Kidney glomerular epithelial cell (primary cell): ENCODE measurements around the gene CLOCK.
"Not testable (repeated sequence)": the region's sequence is repeated elsewhere in the genome, so short reads cannot be mapped to it uniquely, and the experiment has no call there.

Experiments
- DNase-seq: peaks from one replicate; lab custom pipeline; 2025; lab: John Stamatoyannopoulos, UW

The CLOCK gene

DNA sequence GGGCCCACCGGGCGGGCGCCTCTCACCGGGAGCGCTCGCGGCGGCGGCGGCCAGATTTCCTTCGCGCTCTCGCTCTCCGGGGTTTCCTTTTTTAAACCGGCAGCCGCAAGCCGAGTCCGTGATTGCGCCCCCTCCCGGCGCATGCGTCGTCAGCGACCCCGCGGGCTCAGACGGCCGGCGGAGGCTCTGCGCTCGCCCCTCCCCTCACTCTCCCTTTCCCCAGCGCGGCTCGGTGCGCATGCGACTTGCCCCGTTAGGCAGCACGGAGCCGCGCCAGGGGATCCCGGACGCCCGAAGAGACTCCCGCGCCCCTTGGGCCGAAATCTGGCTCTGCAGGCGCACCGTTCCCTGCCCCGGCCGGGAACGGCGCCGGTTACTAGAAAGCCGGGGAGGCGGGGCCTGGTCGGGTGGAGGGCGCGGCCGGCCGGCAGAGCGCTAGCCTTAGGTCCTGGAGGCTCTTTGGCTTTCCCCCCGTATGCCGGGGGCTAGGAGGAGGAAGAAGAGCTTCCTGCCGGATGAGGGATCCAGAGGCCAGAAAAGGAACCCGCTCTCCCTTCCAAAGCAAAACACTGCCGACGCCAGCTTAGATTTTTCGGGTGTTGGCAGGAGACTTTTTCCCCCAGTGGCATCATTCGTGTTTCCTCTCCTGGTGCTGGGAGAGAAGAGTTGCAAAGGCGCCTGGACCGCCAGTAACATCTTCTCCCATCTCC lies at the start of gene CLOCK:
Gene CLOCK, minus strand, starts transcription at position 154 of the 710 bp plus-strand sequence. CDS start 64,124 bp downstream, outside the sequence.
- DNase-seq, result peak; percentile 74

DNA sequence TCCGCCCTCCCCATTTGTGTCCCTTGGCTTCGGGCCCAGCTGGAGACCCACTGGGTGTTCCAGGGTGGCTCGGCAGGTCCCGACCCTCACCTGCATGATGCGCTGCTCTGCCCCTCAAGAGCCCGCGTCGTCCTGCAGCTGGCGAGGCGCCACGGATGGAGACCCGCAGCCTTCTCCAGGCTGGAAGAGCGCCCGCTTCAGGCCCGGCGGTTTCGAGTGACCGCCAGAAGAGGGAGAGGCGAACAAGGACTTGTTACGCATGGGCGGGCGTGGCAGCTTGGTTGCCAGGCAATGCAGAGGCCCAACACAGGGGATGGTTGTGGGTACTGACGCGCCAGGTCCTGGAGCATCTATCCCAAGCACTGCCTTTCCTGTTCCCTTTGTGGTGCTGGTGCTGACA lies 45.3 kb upstream of the CLOCK start, which contains the start of gene PDCL2:
Gene PDCL2, minus strand, starts transcription at position 232 of the 400 bp plus-strand sequence. Its CDS starts 136 bp downstream, at position 96.
- DNase-seq, result no peak

GRCh38 chr4:55588160-55588559 lies 41.5 kb upstream of the CLOCK start:
- DNase-seq, result no peak

DNA sequence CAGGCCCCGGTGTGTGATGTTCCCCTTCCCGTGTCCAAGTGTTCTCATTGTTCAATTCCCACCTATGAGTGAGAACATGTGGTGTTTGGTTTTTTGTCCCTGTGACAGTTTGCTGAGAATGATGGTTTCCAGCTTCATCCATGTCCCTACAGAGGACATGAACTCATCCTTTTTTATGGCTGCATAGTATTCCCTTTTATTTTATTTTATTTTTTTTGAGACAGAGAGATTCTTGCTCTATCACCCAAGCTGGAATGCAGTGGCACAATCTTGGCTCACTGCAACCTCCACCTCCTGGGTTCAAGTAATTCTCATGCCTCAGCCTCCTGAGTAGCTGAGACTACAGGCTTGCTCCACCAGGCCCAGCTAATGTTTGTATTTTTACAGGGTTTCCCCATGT lies 36.1 kb upstream of the CLOCK start:
- DNase-seq, result not testable (repeated sequence)

DNA sequence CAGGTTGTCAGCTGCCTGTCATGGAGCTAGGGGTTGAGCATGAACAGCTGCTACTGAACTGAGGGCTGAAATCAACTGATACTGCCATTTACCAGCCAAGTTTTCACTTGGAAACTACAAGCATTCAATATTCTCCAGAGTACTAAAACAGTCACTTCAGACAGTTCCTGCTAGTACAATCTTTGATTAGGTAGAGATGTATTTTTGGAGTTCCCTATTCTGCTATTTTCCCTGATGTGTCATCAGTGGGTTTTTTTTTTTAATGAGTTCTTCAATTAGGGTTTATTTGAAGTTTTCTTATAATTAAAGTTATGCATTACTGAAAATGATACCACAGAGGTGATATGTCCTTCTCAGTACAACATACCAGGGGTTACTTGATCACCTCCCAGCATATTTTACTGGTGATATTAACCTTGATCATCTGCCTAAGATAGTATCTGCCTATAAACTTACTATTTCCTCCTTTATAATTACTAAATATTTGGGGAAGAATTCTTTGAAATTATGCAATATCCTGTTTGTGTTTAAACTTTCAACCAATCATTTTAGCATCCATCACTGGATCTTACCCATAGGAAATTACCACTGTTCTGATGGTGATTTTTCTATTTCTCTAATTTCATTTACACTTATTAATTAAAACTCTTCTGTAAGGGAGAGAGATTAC lies 31.8 kb upstream of the CLOCK start:
- DNase-seq, result no peak

DNA sequence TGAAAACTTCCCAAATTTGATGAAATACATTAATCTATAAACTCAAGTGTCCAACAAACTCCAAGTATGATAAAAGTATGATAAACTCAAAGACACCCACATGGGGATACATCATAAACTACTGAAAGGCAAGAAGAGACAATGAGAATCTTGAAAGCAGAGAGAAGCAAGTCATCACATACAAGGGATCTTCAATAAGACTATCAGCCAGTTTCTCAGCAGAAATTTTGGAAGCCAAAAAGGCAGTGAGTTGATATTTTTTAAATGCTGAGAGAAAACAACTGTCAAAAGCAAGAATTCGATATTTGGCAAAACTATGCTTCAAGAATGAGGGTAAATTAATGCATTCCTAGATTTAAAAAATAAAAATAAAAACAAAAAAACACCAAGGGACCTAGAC lies 28.8 kb upstream of the CLOCK start:
- no peak for DNase-seq

DNA sequence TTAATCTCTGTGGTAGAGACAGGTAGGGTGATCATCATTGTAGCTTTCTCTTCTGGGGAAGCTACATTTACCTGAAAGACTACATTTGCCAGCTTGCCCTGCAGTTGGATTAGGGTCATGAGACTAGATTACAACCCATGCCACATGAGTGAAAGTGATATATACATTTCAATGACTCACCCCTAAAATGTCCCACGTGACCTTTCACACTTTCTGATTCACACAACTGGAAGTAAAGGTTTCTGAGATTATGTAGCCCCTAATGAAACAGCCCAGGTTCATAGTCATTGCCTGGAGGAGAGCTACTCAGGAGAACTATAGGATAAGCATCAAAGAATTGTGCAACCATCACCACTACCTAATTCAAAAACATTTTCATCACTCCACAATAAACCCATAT lies 27.5 kb upstream of the CLOCK start:
- DNase-seq, result no peak

GRCh38 chr4:55571806-55572205 lies 25.1 kb upstream of the CLOCK start:
- DNase-seq, result no peak

GRCh38 chr4:55568905-55569504 lies 22.3 kb upstream of the CLOCK start:
- DNase-seq, result no peak

DNA sequence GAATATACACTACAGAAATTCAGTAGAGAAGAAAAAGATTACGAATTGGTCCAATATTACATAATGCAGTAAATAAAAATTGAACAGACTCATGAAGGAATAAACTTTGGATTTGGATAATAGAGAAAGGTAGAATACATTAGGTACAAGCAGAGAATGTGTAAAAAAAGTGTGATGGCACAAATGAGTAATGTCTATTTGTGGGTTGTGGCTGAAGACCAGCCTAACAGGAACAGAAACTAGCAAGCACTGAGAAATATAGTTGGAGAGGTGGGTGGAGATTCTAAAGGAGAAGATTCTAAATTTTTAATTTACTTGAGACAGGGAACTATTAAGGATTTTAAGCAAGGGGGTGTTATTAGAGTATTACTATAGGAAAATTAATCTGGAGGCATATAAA lies 15.2 kb upstream of the CLOCK start:
- no peak for DNase-seq

- no peak for DNase-seq
Measured at GRCh38 chr4:55560096-55560495, 13.4 kb upstream of the CLOCK start.

- no peak for DNase-seq
Measured at GRCh38 chr4:55554453-55555030, 7.8 kb upstream of the CLOCK start.

DNA sequence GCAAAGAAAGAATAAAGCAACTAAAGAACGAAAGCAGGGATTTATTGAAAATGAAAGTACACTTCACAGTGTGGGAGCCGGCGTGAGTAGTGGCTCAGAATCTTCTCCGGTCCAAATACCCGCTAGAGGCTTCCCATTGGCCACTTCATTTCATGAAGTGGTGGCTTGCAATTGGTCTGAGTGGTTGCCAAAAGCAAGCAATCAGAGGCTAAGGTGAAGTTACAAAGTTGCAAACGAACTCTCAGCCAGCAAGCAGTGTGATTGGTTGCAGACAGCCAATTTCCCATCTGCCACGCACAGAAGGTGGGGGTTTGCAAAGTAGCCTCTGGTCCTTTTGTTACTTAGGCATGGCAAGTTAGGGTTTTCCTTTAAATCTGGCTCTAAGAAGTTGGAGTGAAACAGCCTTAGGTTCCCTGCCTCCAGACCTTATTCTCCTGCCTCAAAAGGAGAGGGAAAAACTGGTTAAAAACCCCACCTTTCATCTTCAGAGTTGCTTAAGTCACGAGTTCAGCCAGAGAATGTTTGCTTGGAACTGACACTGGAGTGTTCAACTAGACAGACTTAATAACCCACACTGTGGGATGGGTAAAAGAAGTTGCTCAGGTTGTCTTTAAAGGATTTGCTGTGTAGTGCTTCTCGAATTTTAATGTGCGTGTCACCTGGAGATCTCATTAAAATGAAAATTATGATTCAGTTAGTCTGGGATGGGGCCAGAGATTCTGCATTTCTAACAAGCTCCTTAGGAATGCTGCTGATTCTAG lies 6.9 kb upstream of the CLOCK start:
- DNase-seq, result peak; percentile 40

DNA sequence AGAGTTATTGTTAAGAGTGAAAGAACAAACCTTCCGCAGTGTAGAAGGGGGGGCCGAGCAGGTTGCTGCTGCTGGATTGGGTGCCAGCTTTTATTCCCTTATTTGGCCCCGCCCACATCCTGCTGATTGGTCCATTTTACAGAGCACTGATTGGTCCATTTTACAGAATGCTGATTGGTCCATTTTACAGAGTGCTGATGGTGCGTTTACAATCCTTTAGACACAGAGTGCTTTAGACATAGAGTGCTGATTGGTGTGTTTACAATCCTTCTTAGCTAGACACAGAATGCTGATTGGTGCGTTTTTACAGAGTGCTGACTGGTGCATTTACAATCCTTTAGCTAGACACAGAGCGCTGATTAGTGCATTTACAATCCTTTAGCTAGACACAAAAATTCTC lies 5.3 kb upstream of the CLOCK start:
- DNase-seq, result not testable (repeated sequence)

- DNase-seq, result peak; percentile 76
Measured at GRCh38 chr4:55549888-55550287, 3.2 kb upstream of the CLOCK start.

DNA sequence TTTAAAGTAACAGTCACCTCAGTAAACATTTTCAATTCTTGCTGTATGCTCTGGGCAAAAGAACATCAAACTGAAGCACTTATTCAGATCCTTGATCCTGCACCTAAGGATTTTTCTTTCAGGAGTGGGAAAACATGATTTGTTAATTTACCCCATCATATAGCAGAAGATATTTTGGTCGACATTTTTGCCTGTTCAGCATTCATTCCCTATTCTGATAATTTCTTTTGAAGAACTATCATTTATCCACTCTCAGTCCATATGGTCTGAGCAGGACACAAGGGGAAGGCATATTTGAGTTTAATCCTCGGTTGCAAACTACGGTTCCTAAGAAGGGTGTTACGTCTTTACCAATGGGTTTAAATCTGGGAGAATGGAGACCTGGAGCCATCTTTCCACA lies 1.2 kb upstream of the CLOCK start:
- DNase-seq, result no peak

- DNase-seq, result peak; percentile 44
Measured at GRCh38 chr4:55547466-55547770, 709 bp upstream of the CLOCK start.

- DNase-seq, result no peak
Measured at GRCh38 chr4:55546506-55546755, 278 bp downstream of the CLOCK start.

DNA sequence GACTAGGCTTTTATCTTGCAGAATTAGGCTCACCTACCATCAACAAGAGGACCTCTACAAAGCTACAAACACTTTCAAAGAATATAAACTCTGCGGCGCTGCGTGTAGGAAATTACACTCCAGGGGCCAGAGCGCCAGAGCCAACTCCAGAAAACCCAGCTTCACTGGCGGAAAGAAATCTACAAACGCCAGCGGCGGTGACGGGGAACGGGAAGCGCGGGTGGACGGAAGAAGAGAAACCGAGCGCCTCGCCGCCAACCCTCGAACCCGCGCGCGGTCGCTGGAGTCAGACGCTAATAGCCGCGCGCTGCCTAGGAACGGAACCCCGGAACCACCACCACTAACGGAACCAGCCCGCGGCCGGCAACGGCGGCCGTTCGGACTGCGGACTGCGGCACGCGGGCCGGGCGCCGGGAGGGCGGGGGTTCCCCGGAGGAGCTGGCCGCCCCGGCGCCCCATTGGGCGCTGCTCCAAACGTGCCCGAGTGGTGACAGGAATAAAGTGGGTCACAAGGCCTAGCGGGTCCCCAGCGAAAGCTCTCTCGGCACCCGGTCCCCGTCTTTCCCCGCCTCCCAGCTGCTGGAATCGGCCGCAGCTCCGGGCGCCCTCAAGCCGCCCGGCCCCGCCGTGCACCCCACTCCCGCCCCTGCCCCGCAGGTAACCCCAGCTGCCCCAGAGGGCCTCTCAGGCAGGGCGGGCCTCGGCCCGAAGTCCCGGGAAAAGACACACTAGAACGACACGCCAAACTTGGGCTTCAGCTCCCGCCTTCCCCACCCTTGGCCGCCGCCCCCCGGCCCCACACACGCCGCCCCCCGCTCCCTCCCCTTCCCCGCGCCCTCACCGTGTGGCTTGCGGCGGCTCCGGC lies 836 bp downstream of the CLOCK start:
- peak; percentile 43 for DNase-seq

DNA sequence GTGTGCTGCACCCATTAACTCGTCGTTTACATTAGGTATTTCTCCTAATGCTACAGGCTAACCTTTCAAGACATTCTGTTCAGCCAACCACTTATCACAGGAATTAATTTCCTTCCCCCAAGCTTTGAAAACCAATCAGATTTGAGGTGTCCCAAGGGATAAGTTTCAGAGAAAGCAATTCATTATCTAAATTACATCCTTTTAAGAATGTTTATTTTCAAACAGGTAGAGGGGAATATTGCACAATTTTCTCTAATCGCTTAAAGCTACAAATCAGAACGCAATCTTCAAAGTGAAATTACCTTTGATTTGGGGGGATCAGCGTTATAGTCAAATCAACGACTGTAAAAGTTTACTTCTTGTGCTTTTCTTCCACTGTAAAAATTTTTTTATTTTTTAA lies 1.6 kb downstream of the CLOCK start:
- peak; percentile 17 for DNase-seq

DNA sequence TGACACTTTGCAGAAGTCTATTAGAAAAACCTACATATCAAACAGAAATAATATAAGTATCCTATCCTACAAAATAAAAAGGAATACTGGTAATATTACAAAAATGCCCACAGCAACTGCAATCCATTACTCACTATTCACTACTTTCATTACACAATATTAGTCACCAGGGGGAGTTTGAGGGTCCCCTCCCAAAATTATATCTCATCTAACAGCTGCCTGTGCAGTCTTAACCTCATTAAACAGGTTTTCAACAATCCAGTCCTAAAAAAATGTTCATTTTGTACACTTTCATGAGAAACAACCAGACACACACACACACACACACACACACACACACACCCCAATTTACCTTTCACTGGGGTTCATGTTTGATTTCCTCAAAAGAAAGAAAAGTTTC lies 2.9 kb downstream of the CLOCK start:
- DNase-seq, result no peak

DNA sequence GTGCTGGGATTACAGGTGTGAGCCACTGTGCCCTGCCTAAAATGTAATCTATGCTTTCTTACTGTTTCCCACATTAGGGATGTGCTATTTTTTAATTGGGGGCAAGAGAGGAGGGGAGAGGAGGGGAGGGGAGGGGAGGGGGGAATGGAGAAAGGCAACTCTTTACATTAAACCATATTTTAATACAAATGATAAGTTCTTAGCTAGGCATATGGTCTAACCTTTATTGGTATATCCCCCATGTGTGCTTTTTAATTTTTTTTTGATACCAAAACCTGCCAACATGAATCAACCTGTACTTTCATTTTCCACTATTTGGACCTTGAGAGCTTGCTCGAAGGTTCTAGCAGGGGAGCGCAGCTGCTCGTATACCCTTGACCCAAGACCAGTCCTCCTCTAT lies 6.4 kb downstream of the CLOCK start:
- DNase-seq, result no peak
